ENCODE measurements around the gene RABGAP1L. TPM values are rescaled to one million over a fixed set of nuclear protein-coding genes. Genes with fewer than 3 reads are reported as not detected.

The RABGAP1L gene
- polyA plus RNA-seq, 4 donors: 20.6 to 53.9 (median 25.1) TPM

DNA sequence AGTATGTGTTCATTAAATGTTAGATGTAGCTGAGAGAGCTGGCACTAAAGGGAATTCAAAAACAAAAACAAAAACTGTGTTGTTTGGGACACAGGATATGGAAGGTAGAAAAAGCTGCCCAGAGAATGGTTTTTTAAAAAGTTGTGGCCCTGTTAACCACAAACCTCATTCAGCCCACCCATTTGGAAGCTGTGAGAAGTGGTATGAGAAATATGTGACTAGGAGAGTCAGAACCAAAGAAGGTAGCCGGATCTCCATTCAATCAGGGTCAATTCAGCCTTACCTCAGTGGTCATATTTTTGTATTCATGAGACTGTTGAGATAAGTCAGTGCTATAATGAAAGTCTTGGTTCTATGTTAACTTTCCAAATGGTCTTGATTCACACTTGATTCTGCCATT lies 810.7 kb downstream of the RABGAP1L start:
- H3K4me1 ChIP-seq (ENCODE audit: control insufficient read depth in 3 of 3, insufficient read depth in 2 of 3, low read depth in 1 of 3, low read length in 2 of 3): peaks cover 9 to 36% (median 9%) of the 10 kb centered on the region in 3 donors
- 78 to 94% (median 87%) methylated on average over 1 of the region's 1 CpG for WGBS, 3 donors
- no peaks in the 10 kb centered on the region for H3K9me3 ChIP-seq (ENCODE audit: control insufficient read depth in 2 of 2, insufficient read depth in 1 of 2, low read depth in 1 of 2, low read length in 1 of 2)
- no peak for FAIRE-seq
- H3K27ac ChIP-seq (ENCODE audit: low read depth in 1 of 3, low read length in 2 of 3): peak overlapping the region in 2 of 3 donors; percentile 17 to 62
- H3K4me3 ChIP-seq (ENCODE audit: low read depth in 1 of 3, low read length in 3 of 3): no peak overlapping the region
- peaks cover 0 to 17% (median 6%) of the 10 kb centered on the region in 3 donors for H3K36me3 ChIP-seq (ENCODE audit: control insufficient read depth in 3 of 3, insufficient read depth in 2 of 3, low read depth in 1 of 3, low read length in 3 of 3)
- DNase-seq: no peak
- H3K27me3 ChIP-seq (ENCODE audit: control insufficient read depth in 3 of 3, insufficient read depth in 3 of 3, low read length in 3 of 3): no peaks in the 10 kb centered on the region

DNA sequence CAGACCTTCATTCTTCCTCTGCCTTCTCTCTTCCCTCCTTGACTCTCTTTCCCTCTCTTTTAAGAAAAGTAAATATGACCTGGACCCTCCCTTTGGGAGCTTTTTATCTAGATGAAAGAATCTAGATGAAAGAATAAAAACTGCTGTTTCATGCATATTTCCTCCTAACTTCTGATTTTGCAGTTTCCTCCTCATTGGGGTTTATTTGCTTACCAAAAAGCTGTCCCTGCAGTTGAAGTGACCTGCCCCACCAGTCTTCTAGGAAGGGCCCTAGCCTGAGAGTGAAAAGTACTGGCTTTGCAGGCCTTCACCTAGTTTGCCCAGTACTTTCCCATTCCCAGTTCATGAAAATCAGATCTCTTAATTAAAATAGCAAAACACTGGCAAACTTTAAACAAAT lies 812.1 kb downstream of the RABGAP1L start:
- DNase-seq (no peak), FAIRE-seq (no peak)
- Histone ChIP-seq H3K4me3 (ENCODE audit: low read depth in 1 of 3, low read length in 3 of 3) (no peak overlapping the region), H3K9me3 (ENCODE audit: control insufficient read depth in 2 of 2, insufficient read depth in 1 of 2, low read depth in 1 of 2, low read length in 1 of 2) (no peaks in the 10 kb centered on the region), H3K4me1 (ENCODE audit: control insufficient read depth in 3 of 3, insufficient read depth in 2 of 3, low read depth in 1 of 3, low read length in 2 of 3) (peaks cover 5 to 22% (median 5%) of the 10 kb centered on the region in 3 donors), H3K36me3 (ENCODE audit: control insufficient read depth in 3 of 3, insufficient read depth in 2 of 3, low read depth in 1 of 3, low read length in 3 of 3) (peaks cover 0 to 23% (median 9%) of the 10 kb centered on the region in 3 donors), H3K27me3 (ENCODE audit: control insufficient read depth in 3 of 3, insufficient read depth in 3 of 3, low read length in 3 of 3) (no peaks in the 10 kb centered on the region), H3K27ac (ENCODE audit: low read depth in 1 of 3, low read length in 2 of 3) (peak overlapping the region in 2 of 3 donors; percentile 15 to 45)

DNA sequence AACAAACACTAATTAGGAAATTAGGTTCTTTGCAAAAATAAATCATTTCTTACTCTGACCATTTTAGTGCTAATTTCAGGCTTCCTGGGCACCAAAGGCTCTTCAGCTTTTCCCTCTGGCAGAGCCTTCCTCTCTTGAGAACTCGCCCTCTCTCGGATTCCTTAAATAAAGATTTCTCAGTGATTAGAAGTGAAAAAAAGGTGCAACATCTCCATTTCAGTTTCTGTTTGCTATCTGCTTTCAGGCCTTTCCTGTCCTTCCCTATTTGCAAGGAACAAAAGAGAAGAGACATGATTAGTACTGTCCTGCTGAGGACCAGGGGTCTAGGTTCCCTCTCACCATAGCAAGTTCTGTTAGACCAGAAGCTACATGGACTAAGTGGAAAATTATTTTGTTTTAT lies 812.6 kb downstream of the RABGAP1L start:
- H3K9me3 ChIP-seq (ENCODE audit: control insufficient read depth in 2 of 2, insufficient read depth in 1 of 2, low read depth in 1 of 2, low read length in 1 of 2): no peaks in the 10 kb centered on the region
- peak overlapping the region in 1 of 3 donors; percentile 24 for H3K27ac ChIP-seq (ENCODE audit: low read depth in 1 of 3, low read length in 2 of 3)
- H3K4me3 ChIP-seq (ENCODE audit: low read depth in 1 of 3, low read length in 3 of 3): no peak overlapping the region
- no peak for FAIRE-seq
- peaks cover 0 to 27% (median 9%) of the 10 kb centered on the region in 3 donors for H3K36me3 ChIP-seq (ENCODE audit: control insufficient read depth in 3 of 3, insufficient read depth in 2 of 3, low read depth in 1 of 3, low read length in 3 of 3)
- peaks cover 3 to 19% (median 5%) of the 10 kb centered on the region in 3 donors for H3K4me1 ChIP-seq (ENCODE audit: control insufficient read depth in 3 of 3, insufficient read depth in 2 of 3, low read depth in 1 of 3, low read length in 2 of 3)
- DNase-seq: no peak
- H3K27me3 ChIP-seq (ENCODE audit: control insufficient read depth in 3 of 3, insufficient read depth in 3 of 3, low read length in 3 of 3): no peaks in the 10 kb centered on the region
- 52 to 74% (median 55%) methylated on average over 2 of the region's 2 CpGs for WGBS, 3 donors

GRCh38 chr1:174974711-174975119 lies 815.4 kb downstream of the RABGAP1L start:
- H3K9me3 ChIP-seq (ENCODE audit: control insufficient read depth in 2 of 2, insufficient read depth in 1 of 2, low read depth in 1 of 2, low read length in 1 of 2): no peaks in the 10 kb centered on the region
- H3K27ac ChIP-seq (ENCODE audit: low read depth in 1 of 3, low read length in 2 of 3): no peak overlapping the region
- no peak overlapping the region for H3K4me3 ChIP-seq (ENCODE audit: low read depth in 1 of 3, low read length in 3 of 3)
- DNase-seq (no peak), FAIRE-seq (no peak)
- peaks cover 0 to 5% (median 0%) of the 10 kb centered on the region in 3 donors for H3K4me1 ChIP-seq (ENCODE audit: control insufficient read depth in 3 of 3, insufficient read depth in 2 of 3, low read depth in 1 of 3, low read length in 2 of 3)
- H3K27me3 ChIP-seq (ENCODE audit: control insufficient read depth in 3 of 3, insufficient read depth in 3 of 3, low read length in 3 of 3): no peaks in the 10 kb centered on the region
- peaks cover 3 to 28% (median 17%) of the 10 kb centered on the region in 3 donors for H3K36me3 ChIP-seq (ENCODE audit: control insufficient read depth in 3 of 3, insufficient read depth in 2 of 3, low read depth in 1 of 3, low read length in 3 of 3)
- 78 to 89% (median 85%) methylated on average over 2 of the region's 2 CpGs for whole genome bisulfite sequencing, 3 donors

DNA sequence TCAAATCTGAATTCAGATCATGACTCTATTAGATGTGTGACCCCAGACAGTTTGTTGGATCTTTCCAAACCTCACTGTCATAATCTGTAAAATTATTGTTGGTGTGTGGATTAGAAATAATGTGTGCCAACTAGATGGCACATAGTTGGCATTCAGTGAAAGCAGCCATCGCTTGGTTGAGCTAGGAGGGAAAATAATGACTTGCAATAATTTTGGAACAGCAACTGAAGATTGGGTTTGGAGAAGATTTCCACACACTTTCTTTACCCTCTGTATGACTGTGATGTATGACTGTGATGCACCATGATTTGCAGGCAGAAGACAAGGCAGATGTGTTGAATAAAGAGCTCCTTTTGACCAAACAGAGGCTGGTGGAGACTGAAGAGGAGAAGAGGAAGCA lies 816.4 kb downstream of the RABGAP1L start:
- WGBS, 3 donors: 95 to 100% (median 97%) methylated on average over 1 of the region's 1 CpG
- DNase-seq (no peak), FAIRE-seq (no peak)

DNA sequence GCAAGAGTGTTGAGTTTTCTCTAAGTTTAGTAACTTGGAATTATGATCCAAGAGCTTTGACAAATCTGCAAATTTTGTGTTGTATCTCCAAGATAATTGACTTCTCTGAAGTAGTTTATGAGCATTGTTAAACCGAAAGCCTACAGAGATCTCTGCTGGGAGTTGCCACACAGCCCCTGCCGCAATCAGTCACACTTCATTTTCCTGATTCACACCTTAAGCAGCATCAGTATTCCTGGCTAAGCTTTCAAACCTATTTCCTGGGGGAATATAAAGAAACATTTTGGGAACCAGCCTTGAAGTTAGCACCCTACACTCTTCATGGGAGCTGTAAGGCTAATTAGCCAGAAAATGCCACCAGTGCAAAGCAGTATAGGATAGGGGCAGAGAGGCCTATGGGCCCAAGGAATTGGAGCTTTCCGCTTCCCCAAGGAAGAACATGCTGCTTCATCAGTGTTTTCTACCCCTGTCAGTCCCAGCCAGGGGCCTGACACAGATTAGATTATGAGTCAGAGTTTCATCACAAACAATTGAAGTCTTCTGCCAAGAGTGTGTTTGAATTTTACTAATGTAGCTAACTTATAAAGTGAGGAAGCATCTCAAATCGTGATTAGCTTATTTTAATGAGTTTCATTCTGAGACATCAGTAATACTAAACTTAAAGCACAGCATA lies 817.3 kb downstream of the RABGAP1L start:
- DNase-seq: peak in 1 of 2 donors; percentile 31
- Histone ChIP-seq H3K4me1 (ENCODE audit: control insufficient read depth in 3 of 3, insufficient read depth in 2 of 3, low read depth in 1 of 3, low read length in 2 of 3) (peaks cover 0 to under 1% (median 0%) of the 10 kb centered on the region in 3 donors), H3K4me3 (ENCODE audit: low read depth in 1 of 3, low read length in 3 of 3) (no peak overlapping the region), H3K36me3 (ENCODE audit: control insufficient read depth in 3 of 3, insufficient read depth in 2 of 3, low read depth in 1 of 3, low read length in 3 of 3) (peaks cover 3 to 27% (median 16%) of the 10 kb centered on the region in 3 donors), H3K27ac (ENCODE audit: low read depth in 1 of 3, low read length in 2 of 3) (peak overlapping the region in 2 of 3 donors; percentile 3 to 5), H3K27me3 (ENCODE audit: control insufficient read depth in 3 of 3, insufficient read depth in 3 of 3, low read length in 3 of 3) (no peaks in the 10 kb centered on the region), H3K9me3 (ENCODE audit: control insufficient read depth in 2 of 2, insufficient read depth in 1 of 2, low read depth in 1 of 2, low read length in 1 of 2) (no peaks in the 10 kb centered on the region)
- 75 to 81% (median 77%) methylated on average over 4 of the region's 4 CpGs for WGBS, 3 donors
- no peak for FAIRE-seq

More for the DNA sequence above, 816.4 kb downstream of the RABGAP1L start:
- Histone ChIP-seq H3K4me1 (ENCODE audit: control insufficient read depth in 3 of 3, insufficient read depth in 2 of 3, low read depth in 1 of 3, low read length in 2 of 3) (peaks cover 0 to 5% (median 0%) of the 10 kb centered on the region in 3 donors), H3K27me3 (ENCODE audit: control insufficient read depth in 3 of 3, insufficient read depth in 3 of 3, low read length in 3 of 3) (no peaks in the 10 kb centered on the region), H3K27ac (ENCODE audit: low read depth in 1 of 3, low read length in 2 of 3) (no peak overlapping the region), H3K4me3 (ENCODE audit: low read depth in 1 of 3, low read length in 3 of 3) (no peak overlapping the region), H3K9me3 (ENCODE audit: control insufficient read depth in 2 of 2, insufficient read depth in 1 of 2, low read depth in 1 of 2, low read length in 1 of 2) (no peaks in the 10 kb centered on the region), H3K36me3 (ENCODE audit: control insufficient read depth in 3 of 3, insufficient read depth in 2 of 3, low read depth in 1 of 3, low read length in 3 of 3) (peaks cover 3 to 27% (median 15%) of the 10 kb centered on the region in 3 donors)

- peak; percentile 54 to 67 for DNase-seq
- no peak for FAIRE-seq
- H3K36me3 ChIP-seq (ENCODE audit: control insufficient read depth in 3 of 3, insufficient read depth in 2 of 3, low read depth in 1 of 3, low read length in 3 of 3): peaks cover 3 to 30% (median 16%) of the 10 kb centered on the region in 3 donors
- no peaks in the 10 kb centered on the region for H3K9me3 ChIP-seq (ENCODE audit: control insufficient read depth in 2 of 2, insufficient read depth in 1 of 2, low read depth in 1 of 2, low read length in 1 of 2)
- H3K4me1 ChIP-seq (ENCODE audit: control insufficient read depth in 3 of 3, insufficient read depth in 2 of 3, low read depth in 1 of 3, low read length in 2 of 3): no peaks in the 10 kb centered on the region
- H3K27me3 ChIP-seq (ENCODE audit: control insufficient read depth in 3 of 3, insufficient read depth in 3 of 3, low read length in 3 of 3): no peaks in the 10 kb centered on the region
- no peak overlapping the region for H3K27ac ChIP-seq (ENCODE audit: low read depth in 1 of 3, low read length in 2 of 3)
- no peak overlapping the region for H3K4me3 ChIP-seq (ENCODE audit: low read depth in 1 of 3, low read length in 3 of 3)
Observed at GRCh38 chr1:174982971-174983689, 823.8 kb downstream of the RABGAP1L start.

- FAIRE-seq (no peak), DNase-seq (no peak)
- WGBS, 3 donors: 95 to 97% (median 97%) methylated on average over 4 of the region's 4 CpGs
- Histone ChIP-seq H3K4me1 (ENCODE audit: control insufficient read depth in 3 of 3, insufficient read depth in 2 of 3, low read depth in 1 of 3, low read length in 2 of 3) (no peaks in the 10 kb centered on the region), H3K4me3 (ENCODE audit: low read depth in 1 of 3, low read length in 3 of 3) (no peak overlapping the region), H3K27ac (ENCODE audit: low read depth in 1 of 3, low read length in 2 of 3) (no peak overlapping the region), H3K27me3 (ENCODE audit: control insufficient read depth in 3 of 3, insufficient read depth in 3 of 3, low read length in 3 of 3) (no peaks in the 10 kb centered on the region), H3K9me3 (ENCODE audit: control insufficient read depth in 2 of 2, insufficient read depth in 1 of 2, low read depth in 1 of 2, low read length in 1 of 2) (no peaks in the 10 kb centered on the region), H3K36me3 (ENCODE audit: control insufficient read depth in 3 of 3, insufficient read depth in 2 of 3, low read depth in 1 of 3, low read length in 3 of 3) (peaks cover 0 to 28% (median 14%) of the 10 kb centered on the region in 3 donors)
Observed at GRCh38 chr1:174984952-174985351, 825.6 kb downstream of the RABGAP1L start.
